ENCODE data around the gene PINK1. TPM values are rescaled to one million over a fixed set of nuclear protein-coding genes. Genes with fewer than 3 reads are reported as not detected.
A peak's percentile ranks its signal among the peaks of the same experiment; 100 is the strongest.

The PINK1 gene
- total RNA-seq (2016; rRNA removed; fragmentation: Illumina TruSeq; extraction: Trizol) = 13.1 and 15.3 TPM in 2 replicates
- 5.6 and 6.1 TPM in 2 replicates for total RNA-seq (2016; cell fraction: cytosol; rRNA removed; fragmentation: Illumina TruSeq; extraction: Trizol; ENCODE audit: low read depth)
- 13.5 and 15.3 TPM in 2 replicates for total RNA-seq (2016; cell fraction: insoluble cytoplasmic fraction; rRNA removed; fragmentation: Illumina TruSeq; extraction: Trizol)
- total RNA-seq (2016; cell fraction: membrane; rRNA removed; fragmentation: Illumina TruSeq; extraction: Trizol) = 11.1 and 11.3 TPM in 2 replicates
- total RNA-seq (2016; cell fraction: nucleus; rRNA removed; fragmentation: Illumina TruSeq; extraction: Trizol) = 6.6 and 7.9 TPM in 2 replicates
- 16.1 and 22.2 TPM in 2 replicates for polyA plus RNA-seq (2011; rRNA removed)
- polyA plus RNA-seq (2011; cell fraction: cytosol; rRNA removed) = 18.4 and 20.0 TPM in 2 replicates
- polyA plus RNA-seq (2011; cell fraction: nucleus; rRNA removed) = 9.4 and 14.0 TPM in 2 replicates
- polyA plus RNA-seq (2012) = 16.1 and 27.7 TPM in 2 replicates
- 5.1 and 5.5 TPM in 2 replicates for polyA plus RNA-seq (2016; cell fraction: cytosol; fragmentation: Illumina TruSeq; extraction: Trizol; ENCODE audit: low read depth)
- 11.4 and 13.0 TPM in 2 replicates for polyA plus RNA-seq (2016; cell fraction: insoluble cytoplasmic fraction; fragmentation: Illumina TruSeq; extraction: Trizol; ENCODE audit: low read depth)
- 6.7 and 7.8 TPM in 2 replicates for polyA plus RNA-seq (2016; cell fraction: membrane; fragmentation: Illumina TruSeq; extraction: Trizol; ENCODE audit: low read depth)
- 7.1 and 7.2 TPM in 2 replicates for polyA plus RNA-seq (2016; cell fraction: nucleus; fragmentation: Illumina TruSeq; extraction: Trizol; ENCODE audit: insufficient read depth, low read depth)
- 18.7 and 37.0 TPM in 2 replicates for polyA minus RNA-seq (2011; rRNA and poly(A)+ RNA removed; ENCODE audit: low replicate concordance)
- 6.9 and 10.6 TPM in 2 replicates for polyA minus RNA-seq (2011; cell fraction: cytosol; rRNA and poly(A)+ RNA removed)
- 5.0 and 6.5 TPM in 2 replicates for polyA minus RNA-seq (2011; cell fraction: nucleus; rRNA and poly(A)+ RNA removed)
- percentile 49 among the genes with signal in this experiment for Bru-seq, nascent RNA
- percentile 62 among the genes with signal in this experiment for BruChase-seq, experiment 1, labeled RNA remaining after a 6-hour chase
- percentile 48 among the genes with signal in this experiment for BruChase-seq, experiment 2, labeled RNA remaining after a 2-hour chase
- long read RNA-seq, experiment 1, transcript PINK1-201 (8 exons, 2,660 nt) = major isoform, 5 of 14 reads
- long read RNA-seq, experiment 1, partial matches to known transcripts = 6 of 14 reads
- long read RNA-seq, experiment 1, other reads (novel, unspliced or antisense) = 3 of 14 reads
- long read RNA-seq, experiment 2, transcript PINK1-201 (8 exons, 2,660 nt) = major isoform, 80 of 120 reads
- long read RNA-seq, experiment 2, partial matches to known transcripts = 16 of 120 reads
- long read RNA-seq, experiment 2, other reads (novel, unspliced or antisense) = 22 of 120 reads

DNA sequence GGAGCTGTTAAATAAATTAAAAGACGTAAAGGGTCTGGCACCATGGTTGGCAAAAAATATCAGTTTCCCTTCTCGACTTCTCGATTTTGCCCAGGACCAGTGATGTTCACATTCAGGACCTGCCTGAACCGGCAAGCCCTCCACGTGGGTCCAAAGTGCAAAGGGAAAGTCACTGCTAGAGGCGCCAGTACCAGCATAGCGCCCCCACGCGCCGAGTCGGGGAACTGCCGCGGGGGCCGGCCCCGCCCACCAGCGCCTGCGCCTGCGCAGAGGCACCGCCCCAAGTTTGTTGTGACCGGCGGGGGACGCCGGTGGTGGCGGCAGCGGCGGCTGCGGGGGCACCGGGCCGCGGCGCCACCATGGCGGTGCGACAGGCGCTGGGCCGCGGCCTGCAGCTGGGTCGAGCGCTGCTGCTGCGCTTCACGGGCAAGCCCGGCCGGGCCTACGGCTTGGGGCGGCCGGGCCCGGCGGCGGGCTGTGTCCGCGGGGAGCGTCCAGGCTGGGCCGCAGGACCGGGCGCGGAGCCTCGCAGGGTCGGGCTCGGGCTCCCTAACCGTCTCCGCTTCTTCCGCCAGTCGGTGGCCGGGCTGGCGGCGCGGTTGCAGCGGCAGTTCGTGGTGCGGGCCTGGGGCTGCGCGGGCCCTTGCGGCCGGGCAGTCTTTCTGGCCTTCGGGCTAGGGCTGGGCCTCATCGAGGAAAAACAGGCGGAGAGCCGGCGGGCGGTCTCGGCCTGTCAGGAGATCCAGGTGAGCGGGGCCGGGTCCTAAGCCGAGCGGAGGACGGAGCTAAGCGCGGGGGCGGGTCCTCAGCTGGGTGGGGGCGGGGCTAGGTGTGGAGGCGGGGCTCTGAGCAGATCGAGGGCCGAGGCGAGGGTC lies at the start of gene PINK1:
TSS of gene PINK1 (plus strand) at position 269 of the 875 bp plus-strand sequence. CDS start at position 360, 91 bp downstream.
- Histone ChIP-seq H4K20me1 (ENCODE audit: insufficient read depth, low read length) (no peaks in the 10 kb centered on the region), H3K9ac (ENCODE audit: insufficient read depth, low read depth, low read length) (peak within 1 kb of the TSS; percentile 85), H3K4me1 (ENCODE audit: insufficient read depth, low read length) (peaks cover 22% of the 10 kb centered on the region), H2AFZ (ENCODE audit: low read length) (peak within 1 kb of the TSS; percentile 64), H3K9me3 (ENCODE audit: low read length) (no peaks in the 10 kb centered on the region), H3K27ac (ENCODE audit: extremely low read length, insufficient read depth, low read length) (peak within 1 kb of the TSS; percentile 75), H3K4me3 (replicated peaks in 1 of 3; ENCODE audit: insufficient read depth in 1 of 3, low read depth in 2 of 3, low read length in 3 of 3) (peak within 1 kb of the TSS; percentile 74 to 90 (median 77)), H3K27me3 (ENCODE audit: control insufficient read depth in 1 of 2, insufficient read depth in 2 of 2, low read length in 2 of 2) (no peaks in the 10 kb centered on the region), H3K36me3 (replicated peaks in 1 of 2; ENCODE audit: control insufficient read depth in 1 of 2, insufficient read depth in 2 of 2, low read length in 2 of 2) (0 out of 5 replicates have a peak, but pooled peaks cover 0 to 1% of the 10 kb centered on the region in 2 experiments), H3K79me2 (ENCODE audit: insufficient read depth, low read length) (no peaks in the 10 kb centered on the region), H3K4me2 (ENCODE audit: low read depth, low read length) (peak within 1 kb of the TSS; percentile 96)
- intact Hi-C loops (cut with micrococcal nuclease; ENCODE audit: unreplicated experiment) (loop anchor here (1.0 to 2.0 kb wide), 2 partner anchors 59 to 111 kb away; no protein-coding TSS in a partner anchor), in situ Hi-C loops (cut with HindIII; ENCODE audit: extremely low pct_ligation_motif_present, low pct_unique_long_range_greater_than_20kb) (no loop called here)
- CTCF ChIA-PET (ENCODE audit: low intra/inter-chr PET ratio, low total read pairs) = interaction anchor here (2.9 to 3.1 kb wide), 2 partner anchors 58 to 111 kb away, joined by 13 to 23 read pairs; no protein-coding TSS in a partner anchor
- ATAC-seq (peak; percentile 90), DNase-seq (ENCODE audit: low spot score) (peak; percentile 86), FAIRE-seq (peak; percentile 88)
- WGBS (ENCODE audit: low lambda C conversion rate) = under 1% methylated on average over 21 of the region's 93 CpGs
- POLR2A ChIA-PET = interaction anchor here (0.6 to 3.5 kb wide), 16 partner anchors 12 to 153 kb away, joined by 3 to 45 read pairs (median 4); partner anchors contain the start of genes CAMK2N1, CDA, DDOST and FAM43B
- BruUV-seq (replicated peaks) = no TSS peak
- TF ChIP-seq ZNF670 (CRISPR knock-in tag; IDR thresholded peaks at IDR 0.05; ENCODE audit: borderline replicate concordance) (peak; percentile 64; the same call in 1 of the 2 replicates), POGK (CRISPR knock-in tag; conservative IDR thresholded peaks at IDR 0.05) (peak; percentile 87; the same call in 1 of the 2 replicates), ZNF225 (CRISPR knock-in tag; IDR thresholded peaks at IDR 0.05) (no peak), CHCHD3 (CRISPR knock-in tag; IDR thresholded peaks at IDR 0.05) (no peak), ATF7 (IDR thresholded peaks at IDR 0.05) (no peak), ATF7 (CRISPR knock-in tag; IDR thresholded peaks at IDR 0.05) (no peak), ONECUT2 (CRISPR knock-in tag; IDR thresholded peaks at IDR 0.05) (no peak), ZNF672 (CRISPR knock-in tag; IDR thresholded peaks at IDR 0.05) (0 out of 2 replicates have a peak, but pooled peaks have one; percentile 46)
- TF ChIP-seq, protein P1, sequence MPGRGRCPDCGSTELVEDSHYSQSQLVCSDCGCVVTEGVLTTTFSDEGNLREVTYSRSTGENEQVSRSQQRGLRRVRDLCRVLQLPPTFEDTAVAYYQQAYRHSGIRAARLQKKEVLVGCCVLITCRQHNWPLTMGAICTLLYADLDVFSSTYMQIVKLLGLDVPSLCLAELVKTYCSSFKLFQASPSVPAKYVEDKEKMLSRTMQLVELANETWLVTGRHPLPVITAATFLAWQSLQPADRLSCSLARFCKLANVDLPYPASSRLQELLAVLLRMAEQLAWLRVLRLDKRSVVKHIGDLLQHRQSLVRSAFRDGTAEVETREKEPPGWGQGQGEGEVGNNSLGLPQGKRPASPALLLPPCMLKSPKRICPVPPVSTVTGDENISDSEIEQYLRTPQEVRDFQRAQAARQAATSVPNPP (CRISPR knock-in tag; IDR thresholded peaks at IDR 0.05) = no peak
- TF ChIP-seq, protein P2, sequence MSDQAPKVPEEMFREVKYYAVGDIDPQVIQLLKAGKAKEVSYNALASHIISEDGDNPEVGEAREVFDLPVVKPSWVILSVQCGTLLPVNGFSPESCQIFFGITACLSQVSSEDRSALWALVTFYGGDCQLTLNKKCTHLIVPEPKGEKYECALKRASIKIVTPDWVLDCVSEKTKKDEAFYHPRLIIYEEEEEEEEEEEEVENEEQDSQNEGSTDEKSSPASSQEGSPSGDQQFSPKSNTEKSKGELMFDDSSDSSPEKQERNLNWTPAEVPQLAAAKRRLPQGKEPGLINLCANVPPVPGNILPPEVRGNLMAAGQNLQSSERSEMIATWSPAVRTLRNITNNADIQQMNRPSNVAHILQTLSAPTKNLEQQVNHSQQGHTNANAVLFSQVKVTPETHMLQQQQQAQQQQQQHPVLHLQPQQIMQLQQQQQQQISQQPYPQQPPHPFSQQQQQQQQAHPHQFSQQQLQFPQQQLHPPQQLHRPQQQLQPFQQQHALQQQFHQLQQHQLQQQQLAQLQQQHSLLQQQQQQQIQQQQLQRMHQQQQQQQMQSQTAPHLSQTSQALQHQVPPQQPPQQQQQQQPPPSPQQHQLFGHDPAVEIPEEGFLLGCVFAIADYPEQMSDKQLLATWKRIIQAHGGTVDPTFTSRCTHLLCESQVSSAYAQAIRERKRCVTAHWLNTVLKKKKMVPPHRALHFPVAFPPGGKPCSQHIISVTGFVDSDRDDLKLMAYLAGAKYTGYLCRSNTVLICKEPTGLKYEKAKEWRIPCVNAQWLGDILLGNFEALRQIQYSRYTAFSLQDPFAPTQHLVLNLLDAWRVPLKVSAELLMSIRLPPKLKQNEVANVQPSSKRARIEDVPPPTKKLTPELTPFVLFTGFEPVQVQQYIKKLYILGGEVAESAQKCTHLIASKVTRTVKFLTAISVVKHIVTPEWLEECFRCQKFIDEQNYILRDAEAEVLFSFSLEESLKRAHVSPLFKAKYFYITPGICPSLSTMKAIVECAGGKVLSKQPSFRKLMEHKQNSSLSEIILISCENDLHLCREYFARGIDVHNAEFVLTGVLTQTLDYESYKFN (CRISPR knock-in tag; conservative IDR thresholded peaks at IDR 0.05) = peak; percentile 54

Data from HepG2 (cell line).